ENCODE results near the gene CCDC158. TPM values are rescaled to one million over a fixed set of nuclear protein-coding genes. Genes with fewer than 3 reads are reported as not detected.

Gene CCDC158
- total RNA-seq, 1 donor from 2014 or later, result not detected

GRCh38 chr4:76420188-76420761 lies 666 bp downstream of the CCDC158 start:
- Mint-ChIP-seq H3K27me3 (ENCODE audit: insufficient read depth) (peaks cover 18% of the 10 kb centered on the region), H3K4me1 (ENCODE audit: low read depth) (no peaks in the 10 kb centered on the region), H3K36me3 (ENCODE audit: low read depth) (no peaks in the 10 kb centered on the region), H3K9me3 (no peaks in the 10 kb centered on the region), H3K27ac (no peak overlapping the region), H3K4me3 (no peak overlapping the region)
- no peak for DNase-seq (ENCODE audit: low spot score)
- intact Hi-C loops (cut with micrococcal nuclease), result no loop called here

- intact Hi-C loops (cut with micrococcal nuclease), result no loop called here
- Mint-ChIP-seq H3K36me3 (ENCODE audit: low read depth) (no peaks in the 10 kb centered on the region), H3K4me3 (no peak overlapping the region), H3K9me3 (no peaks in the 10 kb centered on the region), H3K27ac (no peak overlapping the region), H3K4me1 (ENCODE audit: low read depth) (no peaks in the 10 kb centered on the region), H3K27me3 (ENCODE audit: insufficient read depth) (peaks cover 12% of the 10 kb centered on the region)
- DNase-seq (ENCODE audit: low spot score), result no peak
These were observed 10.3 kb downstream of the CCDC158 start for GRCh38 chr4:76410636-76411035.

- H3K4me3 Mint-ChIP-seq, result no peak overlapping the region
These were observed 13.4 kb downstream of the CCDC158 start for GRCh38 chr4:76407440-76408119.

GRCh38 chr4:76406081-76406480 lies 14.9 kb downstream of the CCDC158 start:
- no peak for DNase-seq (ENCODE audit: low spot score)
- Mint-ChIP-seq H3K27ac (no peak overlapping the region), H3K36me3 (ENCODE audit: low read depth) (no peaks in the 10 kb centered on the region), H3K4me3 (no peak overlapping the region), H3K27me3 (ENCODE audit: insufficient read depth) (peaks cover 19% of the 10 kb centered on the region), H3K9me3 (no peaks in the 10 kb centered on the region), H3K4me1 (ENCODE audit: low read depth) (no peaks in the 10 kb centered on the region)
- intact Hi-C loops (cut with micrococcal nuclease), result no loop called here

More at GRCh38 chr4:76407440-76408119, 13.4 kb downstream of the CCDC158 start:
- H3K27me3 Mint-ChIP-seq (ENCODE audit: insufficient read depth), result peaks cover 15% of the 10 kb centered on the region
- no peaks in the 10 kb centered on the region for H3K9me3 Mint-ChIP-seq
- H3K36me3 Mint-ChIP-seq (ENCODE audit: low read depth), result no peaks in the 10 kb centered on the region
- no peak for DNase-seq (ENCODE audit: low spot score)
- intact Hi-C loops (cut with micrococcal nuclease), result no loop called here
- H3K4me1 Mint-ChIP-seq (ENCODE audit: low read depth), result no peaks in the 10 kb centered on the region
- H3K27ac Mint-ChIP-seq, result no peak overlapping the region

GRCh38 chr4:76401654-76402053 lies 19.3 kb downstream of the CCDC158 start:
- no peak for DNase-seq (ENCODE audit: low spot score)
- H3K36me3 Mint-ChIP-seq (ENCODE audit: low read depth), result no peaks in the 10 kb centered on the region
- H3K4me3 Mint-ChIP-seq, result no peak overlapping the region
- no peak overlapping the region for H3K27ac Mint-ChIP-seq
- H3K4me1 Mint-ChIP-seq (ENCODE audit: low read depth), result no peaks in the 10 kb centered on the region
- intact Hi-C loops (cut with micrococcal nuclease), result no loop called here
- peaks cover 23% of the 10 kb centered on the region for H3K27me3 Mint-ChIP-seq (ENCODE audit: insufficient read depth)
- H3K9me3 Mint-ChIP-seq, result no peaks in the 10 kb centered on the region

GRCh38 chr4:76388160-76388908 lies 32.6 kb downstream of the CCDC158 start:
- Mint-ChIP-seq H3K9me3 (no peaks in the 10 kb centered on the region), H3K27me3 (ENCODE audit: insufficient read depth) (peaks cover 17% of the 10 kb centered on the region), H3K27ac (no peak overlapping the region), H3K4me1 (ENCODE audit: low read depth) (no peaks in the 10 kb centered on the region), H3K36me3 (ENCODE audit: low read depth) (no peaks in the 10 kb centered on the region), H3K4me3 (no peak overlapping the region)
- DNase-seq (ENCODE audit: low spot score), result no peak
- intact Hi-C loops (cut with micrococcal nuclease), result no loop called here

- H3K4me3 Mint-ChIP-seq, result no peak overlapping the region
- no peaks in the 10 kb centered on the region for H3K36me3 Mint-ChIP-seq (ENCODE audit: low read depth)
- H3K27me3 Mint-ChIP-seq (ENCODE audit: insufficient read depth), result peaks cover 10% of the 10 kb centered on the region
- intact Hi-C loops (cut with micrococcal nuclease), result no loop called here
- no peaks in the 10 kb centered on the region for H3K9me3 Mint-ChIP-seq
- no peak for DNase-seq (ENCODE audit: low spot score)
- H3K27ac Mint-ChIP-seq, result no peak overlapping the region
- no peaks in the 10 kb centered on the region for H3K4me1 Mint-ChIP-seq (ENCODE audit: low read depth)
These were observed 34.2 kb downstream of the CCDC158 start for GRCh38 chr4:76386566-76387305.

- Mint-ChIP-seq H3K4me3 (no peak overlapping the region), H3K4me1 (ENCODE audit: low read depth) (no peaks in the 10 kb centered on the region), H3K36me3 (ENCODE audit: low read depth) (no peaks in the 10 kb centered on the region), H3K9me3 (no peaks in the 10 kb centered on the region), H3K27ac (no peak overlapping the region), H3K27me3 (ENCODE audit: insufficient read depth) (peaks cover 10% of the 10 kb centered on the region)
- intact Hi-C loops (cut with micrococcal nuclease), result no loop called here
- no peak for DNase-seq (ENCODE audit: low spot score)
These were observed 35.0 kb downstream of the CCDC158 start for GRCh38 chr4:76385974-76386373.

GRCh38 chr4:76384052-76384451 lies 36.9 kb downstream of the CCDC158 start:
- intact Hi-C loops (cut with micrococcal nuclease), result no loop called here
- Mint-ChIP-seq H3K27ac (no peak overlapping the region), H3K27me3 (ENCODE audit: insufficient read depth) (peaks cover 10% of the 10 kb centered on the region), H3K4me1 (ENCODE audit: low read depth) (no peaks in the 10 kb centered on the region), H3K36me3 (ENCODE audit: low read depth) (no peaks in the 10 kb centered on the region), H3K4me3 (no peak overlapping the region), H3K9me3 (no peaks in the 10 kb centered on the region)
- DNase-seq (ENCODE audit: low spot score), result no peak

GRCh38 chr4:76383001-76383400 lies 37.9 kb downstream of the CCDC158 start:
- DNase-seq (ENCODE audit: low spot score), result no peak
- H3K9me3 Mint-ChIP-seq, result no peaks in the 10 kb centered on the region
- H3K27me3 Mint-ChIP-seq (ENCODE audit: insufficient read depth), result peaks cover 11% of the 10 kb centered on the region
- H3K27ac Mint-ChIP-seq, result no peak overlapping the region
- H3K4me1 Mint-ChIP-seq (ENCODE audit: low read depth), result no peaks in the 10 kb centered on the region
- intact Hi-C loops (cut with micrococcal nuclease), result no loop called here
- H3K36me3 Mint-ChIP-seq (ENCODE audit: low read depth), result no peaks in the 10 kb centered on the region
- no peak overlapping the region for H3K4me3 Mint-ChIP-seq

GRCh38 chr4:76381986-76382385 lies 39.0 kb downstream of the CCDC158 start:
- intact Hi-C loops (cut with micrococcal nuclease), result no loop called here
- H3K36me3 Mint-ChIP-seq (ENCODE audit: low read depth), result no peaks in the 10 kb centered on the region
- H3K4me1 Mint-ChIP-seq (ENCODE audit: low read depth), result no peaks in the 10 kb centered on the region
- H3K27ac Mint-ChIP-seq, result no peak overlapping the region
- H3K27me3 Mint-ChIP-seq (ENCODE audit: insufficient read depth), result peaks cover 13% of the 10 kb centered on the region
- no peaks in the 10 kb centered on the region for H3K9me3 Mint-ChIP-seq
- H3K4me3 Mint-ChIP-seq, result no peak overlapping the region
- no peak for DNase-seq (ENCODE audit: low spot score)

GRCh38 chr4:76380561-76380960 lies 40.4 kb downstream of the CCDC158 start:
- Mint-ChIP-seq H3K27me3 (ENCODE audit: insufficient read depth) (peaks cover 20% of the 10 kb centered on the region), H3K4me1 (ENCODE audit: low read depth) (no peaks in the 10 kb centered on the region), H3K4me3 (no peak overlapping the region), H3K27ac (no peak overlapping the region), H3K36me3 (ENCODE audit: low read depth) (no peaks in the 10 kb centered on the region), H3K9me3 (no peaks in the 10 kb centered on the region)
- intact Hi-C loops (cut with micrococcal nuclease), result no loop called here
- DNase-seq (ENCODE audit: low spot score), result no peak

GRCh38 chr4:76377911-76378310 lies 43.0 kb downstream of the CCDC158 start:
- Mint-ChIP-seq H3K4me1 (ENCODE audit: low read depth) (no peaks in the 10 kb centered on the region), H3K4me3 (no peak overlapping the region), H3K27me3 (ENCODE audit: insufficient read depth) (peaks cover 10% of the 10 kb centered on the region), H3K36me3 (ENCODE audit: low read depth) (no peaks in the 10 kb centered on the region), H3K27ac (no peak overlapping the region), H3K9me3 (no peaks in the 10 kb centered on the region)
- DNase-seq (ENCODE audit: low spot score), result no peak
- intact Hi-C loops (cut with micrococcal nuclease), result loop anchor here (1.0 kb wide), 2 partner anchors 99 to 198 kb away; no protein-coding TSS in a partner anchor
